Measurements from ENCODE around the gene DYNLT1. TPM values are rescaled to one million over a fixed set of nuclear protein-coding genes. Genes with fewer than 3 reads are reported as not detected.

DYNLT1 gene
- total and polyA plus RNA-seq, 10 of the 15 experiments (the other 5 are each of a cell fraction or from before 2014, with no cell fraction given): 33.6 to 298 (median 89.2) TPM

GRCh38 chr6:158665332-158665731 lies 20.8 kb upstream of the DYNLT1 start:
- ChIA-PET POLR2A (interaction anchor here (2.9 kb wide), 1 partner anchor 16 kb away, joined by 13 read pairs; the partner anchor contains the start of gene SYTL3), CTCF (interaction anchor here (0.9 to 8.8 kb wide), 3 partner anchors 16 to 307 kb away, joined by 3 to 140 read pairs (median 4); partner anchors contain the start of gene SYTL3), SMC1A (ENCODE audit: uncharacterized antibody, unreplicated experiment) (interaction anchor here (3.2 kb wide), 1 partner anchor 16 kb away, joined by 16 read pairs; the partner anchor contains the start of gene SYTL3), RAD21 (ENCODE audit: unreplicated experiment) (interaction anchor here (1.4 kb wide), 1 partner anchor 16 kb away, joined by 3 read pairs; the partner anchor contains the start of gene SYTL3)
- in situ Hi-C loops (cut with MboI) (no loop called here), intact Hi-C loops (cut with micrococcal nuclease; ENCODE audit: unreplicated experiment) (no loop called here)
- WGBS (ENCODE audit: insufficient coverage, insufficient replicate concordance, low lambda C conversion rate, missing lambda C conversion rate): 94% methylated on average over 18 of the region's 18 CpGs
- no peak overlapping the region for H3K4me3 ChIP-seq
- H3K79me2 ChIP-seq (ENCODE audit: control insufficient read depth, insufficient read depth, low read length): no peaks in the 10 kb centered on the region
- no peaks in the 10 kb centered on the region for H3K9me3 ChIP-seq (replicated peaks; ENCODE audit: control insufficient read depth, insufficient read depth, low read length)
- DNase-seq (ENCODE audit: low read depth, low spot score): no peak
- H3K9ac ChIP-seq (ENCODE audit: control insufficient read depth, insufficient read depth, low read length): no peak overlapping the region
- no peak for TF ChIP-seq FOXK2 (IDR thresholded peaks at IDR 0.05)
- H4K20me1 ChIP-seq (ENCODE audit: control insufficient read depth, insufficient read depth): no peaks in the 10 kb centered on the region
- no peaks in the 10 kb centered on the region; a peak in 2 of 4 replicates for H3K36me3 ChIP-seq (ENCODE audit: control insufficient read depth in 2 of 2, insufficient read depth in 2 of 2, low read length in 1 of 2)
- H2AFZ ChIP-seq (ENCODE audit: control insufficient read depth, low read depth, low read length): no peak overlapping the region
- no peak for FAIRE-seq
- peaks cover 16% of the 10 kb centered on the region for H3K4me1 ChIP-seq (ENCODE audit: control insufficient read depth, insufficient read depth, low read length)
- BruUV-seq (replicated peaks): no TSS peak
- H3K27ac ChIP-seq (ENCODE audit: control insufficient read depth, insufficient read depth): no peak overlapping the region
- H3K4me2 ChIP-seq (ENCODE audit: control insufficient read depth, insufficient read depth): no peak overlapping the region
- no peaks in the 10 kb centered on the region for H3K27me3 ChIP-seq (replicated peaks in 1 of 2; ENCODE audit: control insufficient read depth in 2 of 2, insufficient read depth in 2 of 2, low read length in 1 of 2)
- ATAC-seq: no peak

DNA sequence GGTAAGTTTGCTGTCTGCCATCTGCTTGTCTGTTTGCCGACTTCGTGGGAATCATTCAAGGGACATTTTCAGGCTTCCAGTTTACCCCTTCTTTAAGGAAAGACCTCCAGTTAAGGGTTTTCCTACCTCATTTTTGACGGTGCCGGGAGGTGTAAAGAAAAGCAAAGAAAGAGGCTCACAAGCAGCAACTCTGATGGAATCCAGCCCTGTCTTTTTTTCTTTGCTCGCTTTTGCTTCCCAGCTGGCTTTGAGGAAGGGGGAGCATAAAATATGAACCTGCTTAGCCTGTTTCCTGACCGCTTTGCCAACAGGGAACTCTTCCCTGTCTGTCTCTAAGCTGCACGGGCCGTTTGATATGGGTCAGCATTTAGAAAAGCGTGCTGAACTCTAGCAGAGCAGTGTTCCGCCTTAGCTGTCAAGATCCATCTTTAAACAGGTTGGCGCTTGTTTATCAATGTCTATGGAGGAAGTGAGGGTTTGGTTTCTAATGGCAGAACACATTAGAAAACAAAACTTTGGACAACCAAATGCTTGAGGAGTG lies 19.2 kb upstream of the DYNLT1 start:
- CTCF ChIA-PET: interaction anchor here (0.7 to 8.8 kb wide), 3 partner anchors 28 to 443 kb away, joined by 3 to 140 read pairs (median 8); no protein-coding TSS in a partner anchor
- intact Hi-C loops (cut with micrococcal nuclease; ENCODE audit: unreplicated experiment): no loop called here
- H4K20me1 ChIP-seq (ENCODE audit: control insufficient read depth, insufficient read depth): no peaks in the 10 kb centered on the region
- RAD21 ChIA-PET (ENCODE audit: unreplicated experiment): interaction anchor here (2.1 to 6.4 kb wide), 2 partner anchors 15 to 26 kb away, joined by 9 to 61 read pairs; partner anchors contain the start of gene SYTL3
- DNase-seq (ENCODE audit: low read depth, low spot score): no peak
- no peak overlapping the region for H3K4me2 ChIP-seq (ENCODE audit: control insufficient read depth, insufficient read depth)
- H3K27ac ChIP-seq (ENCODE audit: control insufficient read depth, insufficient read depth): no peak overlapping the region
- SMC1A ChIA-PET (ENCODE audit: uncharacterized antibody, unreplicated experiment): interaction anchor here (7.1 kb wide), 1 partner anchor 28 kb away, joined by 83 read pairs; no protein-coding TSS in a partner anchor
- ATAC-seq: no peak
- POLR2A ChIA-PET: no interaction called here
- no peaks in the 10 kb centered on the region for H3K79me2 ChIP-seq (ENCODE audit: control insufficient read depth, insufficient read depth, low read length)
- H3K36me3 ChIP-seq (ENCODE audit: control insufficient read depth in 2 of 2, insufficient read depth in 2 of 2, low read length in 1 of 2): no peaks in the 10 kb centered on the region; a peak in 2 of 4 replicates
- BruUV-seq (replicated peaks): TSS peak; percentile 14
- FAIRE-seq: no peak
- peaks cover 21% of the 10 kb centered on the region for H3K4me1 ChIP-seq (ENCODE audit: control insufficient read depth, insufficient read depth, low read length)
- 87% methylated on average over 11 of the region's 11 CpGs for WGBS (ENCODE audit: insufficient coverage, insufficient replicate concordance, low lambda C conversion rate, missing lambda C conversion rate)
- no peak overlapping the region for H3K9ac ChIP-seq (ENCODE audit: control insufficient read depth, insufficient read depth, low read length)
- no peak overlapping the region for H3K4me3 ChIP-seq
- no peaks in the 10 kb centered on the region for H3K27me3 ChIP-seq (replicated peaks in 1 of 2; ENCODE audit: control insufficient read depth in 2 of 2, insufficient read depth in 2 of 2, low read length in 1 of 2)
- in situ Hi-C loops (cut with MboI): no loop called here
- no peak overlapping the region for H2AFZ ChIP-seq (ENCODE audit: control insufficient read depth, low read depth, low read length)
- H3K9me3 ChIP-seq (replicated peaks; ENCODE audit: control insufficient read depth, insufficient read depth, low read length): no peaks in the 10 kb centered on the region
- TF ChIP-seq, protein P1, sequence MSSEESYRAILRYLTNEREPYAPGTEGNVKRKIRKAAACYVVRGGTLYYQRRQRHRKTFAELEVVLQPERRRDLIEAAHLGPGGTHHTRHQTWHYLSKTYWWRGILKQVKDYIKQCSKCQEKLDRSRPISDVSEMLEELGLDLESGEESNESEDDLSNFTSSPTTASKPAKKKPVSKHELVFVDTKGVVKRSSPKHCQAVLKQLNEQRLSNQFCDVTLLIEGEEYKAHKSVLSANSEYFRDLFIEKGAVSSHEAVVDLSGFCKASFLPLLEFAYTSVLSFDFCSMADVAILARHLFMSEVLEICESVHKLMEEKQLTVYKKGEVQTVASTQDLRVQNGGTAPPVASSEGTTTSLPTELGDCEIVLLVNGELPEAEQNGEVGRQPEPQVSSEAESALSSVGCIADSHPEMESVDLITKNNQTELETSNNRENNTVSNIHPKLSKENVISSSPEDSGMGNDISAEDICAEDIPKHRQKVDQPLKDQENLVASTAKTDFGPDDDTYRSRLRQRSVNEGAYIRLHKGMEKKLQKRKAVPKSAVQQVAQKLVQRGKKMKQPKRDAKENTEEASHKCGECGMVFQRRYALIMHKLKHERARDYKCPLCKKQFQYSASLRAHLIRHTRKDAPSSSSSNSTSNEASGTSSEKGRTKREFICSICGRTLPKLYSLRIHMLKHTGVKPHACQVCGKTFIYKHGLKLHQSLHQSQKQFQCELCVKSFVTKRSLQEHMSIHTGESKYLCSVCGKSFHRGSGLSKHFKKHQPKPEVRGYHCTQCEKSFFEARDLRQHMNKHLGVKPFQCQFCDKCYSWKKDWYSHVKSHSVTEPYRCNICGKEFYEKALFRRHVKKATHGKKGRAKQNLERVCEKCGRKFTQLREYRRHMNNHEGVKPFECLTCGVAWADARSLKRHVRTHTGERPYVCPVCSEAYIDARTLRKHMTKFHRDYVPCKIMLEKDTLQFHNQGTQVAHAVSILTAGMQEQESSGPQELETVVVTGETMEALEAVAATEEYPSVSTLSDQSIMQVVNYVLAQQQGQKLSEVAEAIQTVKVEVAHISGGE (CRISPR knock-in tag; IDR thresholded peaks at IDR 0.05): no peak
- TF ChIP-seq, protein P2, sequence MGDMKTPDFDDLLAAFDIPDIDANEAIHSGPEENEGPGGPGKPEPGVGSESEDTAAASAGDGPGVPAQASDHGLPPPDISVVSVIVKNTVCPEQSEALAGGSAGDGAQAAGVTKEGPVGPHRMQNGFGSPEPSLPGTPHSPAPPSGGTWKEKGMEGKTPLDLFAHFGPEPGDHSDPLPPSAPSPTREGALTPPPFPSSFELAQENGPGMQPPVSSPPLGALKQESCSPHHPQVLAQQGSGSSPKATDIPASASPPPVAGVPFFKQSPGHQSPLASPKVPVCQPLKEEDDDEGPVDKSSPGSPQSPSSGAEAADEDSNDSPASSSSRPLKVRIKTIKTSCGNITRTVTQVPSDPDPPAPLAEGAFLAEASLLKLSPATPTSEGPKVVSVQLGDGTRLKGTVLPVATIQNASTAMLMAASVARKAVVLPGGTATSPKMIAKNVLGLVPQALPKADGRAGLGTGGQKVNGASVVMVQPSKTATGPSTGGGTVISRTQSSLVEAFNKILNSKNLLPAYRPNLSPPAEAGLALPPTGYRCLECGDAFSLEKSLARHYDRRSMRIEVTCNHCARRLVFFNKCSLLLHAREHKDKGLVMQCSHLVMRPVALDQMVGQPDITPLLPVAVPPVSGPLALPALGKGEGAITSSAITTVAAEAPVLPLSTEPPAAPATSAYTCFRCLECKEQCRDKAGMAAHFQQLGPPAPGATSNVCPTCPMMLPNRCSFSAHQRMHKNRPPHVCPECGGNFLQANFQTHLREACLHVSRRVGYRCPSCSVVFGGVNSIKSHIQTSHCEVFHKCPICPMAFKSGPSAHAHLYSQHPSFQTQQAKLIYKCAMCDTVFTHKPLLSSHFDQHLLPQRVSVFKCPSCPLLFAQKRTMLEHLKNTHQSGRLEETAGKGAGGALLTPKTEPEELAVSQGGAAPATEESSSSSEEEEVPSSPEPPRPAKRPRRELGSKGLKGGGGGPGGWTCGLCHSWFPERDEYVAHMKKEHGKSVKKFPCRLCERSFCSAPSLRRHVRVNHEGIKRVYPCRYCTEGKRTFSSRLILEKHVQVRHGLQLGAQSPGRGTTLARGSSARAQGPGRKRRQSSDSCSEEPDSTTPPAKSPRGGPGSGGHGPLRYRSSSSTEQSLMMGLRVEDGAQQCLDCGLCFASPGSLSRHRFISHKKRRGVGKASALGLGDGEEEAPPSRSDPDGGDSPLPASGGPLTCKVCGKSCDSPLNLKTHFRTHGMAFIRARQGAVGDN (IDR thresholded peaks at IDR 0.05): no peak
- TF ChIP-seq EGR1 (IDR thresholded peaks at IDR 0.05; ENCODE audit: borderline replicate concordance in 1 of 2, low read depth in 2 of 2, low read length in 2 of 2) (no peak), CREB1 (IDR thresholded peaks at IDR 0.05; ENCODE audit: low read depth) (no peak)
- TF ChIP-seq, protein P3, sequence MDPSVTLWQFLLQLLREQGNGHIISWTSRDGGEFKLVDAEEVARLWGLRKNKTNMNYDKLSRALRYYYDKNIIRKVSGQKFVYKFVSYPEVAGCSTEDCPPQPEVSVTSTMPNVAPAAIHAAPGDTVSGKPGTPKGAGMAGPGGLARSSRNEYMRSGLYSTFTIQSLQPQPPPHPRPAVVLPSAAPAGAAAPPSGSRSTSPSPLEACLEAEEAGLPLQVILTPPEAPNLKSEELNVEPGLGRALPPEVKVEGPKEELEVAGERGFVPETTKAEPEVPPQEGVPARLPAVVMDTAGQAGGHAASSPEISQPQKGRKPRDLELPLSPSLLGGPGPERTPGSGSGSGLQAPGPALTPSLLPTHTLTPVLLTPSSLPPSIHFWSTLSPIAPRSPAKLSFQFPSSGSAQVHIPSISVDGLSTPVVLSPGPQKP (IDR thresholded peaks at IDR 0.05; ENCODE audit: low read depth, low read length): no peak

Measured in GM12878 (cell line).